Right lobe of liver (tissue), 4 donors: ENCODE results near the gene SERPINH1.

ENCODE experiments used
- CTCF ChIP-seq, 4 donors: fragments of 200-600 bp in 3 of 4; fragments of 450-650 bp in 1 of 4; IDR thresholded peaks; one replicate each; pipeline versions ENCODE4 v1.5.1 to v1.8.0; 2016 to 2022; ENCODE audit warnings: antibody characterized with exemption in 4 of 4, mild to moderate bottlenecking in 2 of 4
- POLR2A ChIP-seq: fragments of 450-650 bp; IDR thresholded peaks from one replicate; pipeline ENCODE4 v1.6.1; 2017; ENCODE audit warnings: antibody characterized with exemption, mild to moderate bottlenecking
- donor health status: DM: no; HTN: no; CAD: no.
- donor health status: DM: no; HTN: no; CAD: no.
- donor health status: DM: no; HTN: yes; CAD: no.

GRCh38 chr11:75597636-75598035 lies 35.6 kb downstream of the SERPINH1 start:
- TF ChIP-seq CTCF (IDR thresholded peaks at IDR 0.05) = peak in 3 of 4 donors; percentile 16 to 30 (median 29)
- TF ChIP-seq POLR2A = no peak
